Muscle of leg (tissue), 11 donors: ENCODE measurements around the gene PSMB10. TPM values are rescaled to one million over a fixed set of nuclear protein-coding genes. Genes with fewer than 3 reads are reported as not detected.

Experiments used
- DNase-seq: peaks from one replicate; pipeline ENCODE4 v3.0.0; 2013
- H3K27ac ChIP-seq: one replicate; pipeline ENCODE4 v1.5.1; 2013; ENCODE audit warnings: mild to moderate bottlenecking, low read length, control low read depth
- H3K27me3 ChIP-seq: one replicate; pipeline ENCODE4 v1.6.1; 2013; ENCODE audit warnings: low read length; ENCODE audit not compliant: control insufficient read depth, insufficient read depth
- H3K36me3 ChIP-seq: one replicate; pipeline ENCODE4 v1.6.1; 2013; ENCODE audit warnings: low read length; ENCODE audit not compliant: control insufficient read depth, insufficient read depth
- H3K4me1 ChIP-seq: one replicate; pipeline ENCODE4 v1.6.1; 2013; ENCODE audit warnings: low read length; ENCODE audit not compliant: control insufficient read depth, insufficient read depth
- H3K4me3 ChIP-seq: one replicate; pipeline ENCODE4 v1.5.1; 2013; ENCODE audit warnings: low read length, control low read depth
- H3K9me3 ChIP-seq: replicated peaks from 2 replicates; pipeline ENCODE4 v1.6.1; 2013; ENCODE audit warnings: low read depth, low read length; ENCODE audit not compliant: control insufficient read depth
- WGBS: methylation state at CpG from one replicate; pipeline ENCODE4 v1.1.5; 2013; ENCODE audit warnings: missing lambda C conversion rate; ENCODE audit not compliant: insufficient coverage; 5-methylcytosine and 5-hydroxymethylcytosine counted together
- polyA plus RNA-seq, 8 donors: library from polyadenylated mRNA; unstranded; fragments of 120-200 nt; gene quantifications; one replicate each; pipeline versions ENCODE4 v1.2.1 to v1.2.3, GENCODE V29; 2013; ENCODE audit warnings: inconsistent platforms in 1 of 8, low replicate concordance in 1 of 8; ENCODE audit not compliant: insufficient read length in 8 of 8, insufficient read depth in 1 of 8
- total RNA-seq: library from RNA; stranded (reverse); fragments of 120-200 nt; gene quantifications from one replicate; pipeline ENCODE4 v1.2.4, GENCODE V29; 2013

The PSMB10 gene
- total and polyA plus RNA-seq, 9 donors, result 24.7 to 44.6 (median 32.6) TPM

- H3K27me3 ChIP-seq, result no peaks in the 10 kb centered on the region
- H3K9me3 ChIP-seq, result no peaks in the 10 kb centered on the region
- H3K27ac ChIP-seq, result no peak overlapping the region
- WGBS, result 91% methylated on average over 19 of the region's 22 CpGs
- peaks cover 76% of the 10 kb centered on the region for H3K36me3 ChIP-seq
- H3K4me3 ChIP-seq, result no peak overlapping the region
- peaks cover 39% of the 10 kb centered on the region for H3K4me1 ChIP-seq
- DNase-seq, result peak; percentile 7
These were observed 9.3 kb downstream of the PSMB10 start for GRCh38 chr16:67927131-67927941.

DNA sequence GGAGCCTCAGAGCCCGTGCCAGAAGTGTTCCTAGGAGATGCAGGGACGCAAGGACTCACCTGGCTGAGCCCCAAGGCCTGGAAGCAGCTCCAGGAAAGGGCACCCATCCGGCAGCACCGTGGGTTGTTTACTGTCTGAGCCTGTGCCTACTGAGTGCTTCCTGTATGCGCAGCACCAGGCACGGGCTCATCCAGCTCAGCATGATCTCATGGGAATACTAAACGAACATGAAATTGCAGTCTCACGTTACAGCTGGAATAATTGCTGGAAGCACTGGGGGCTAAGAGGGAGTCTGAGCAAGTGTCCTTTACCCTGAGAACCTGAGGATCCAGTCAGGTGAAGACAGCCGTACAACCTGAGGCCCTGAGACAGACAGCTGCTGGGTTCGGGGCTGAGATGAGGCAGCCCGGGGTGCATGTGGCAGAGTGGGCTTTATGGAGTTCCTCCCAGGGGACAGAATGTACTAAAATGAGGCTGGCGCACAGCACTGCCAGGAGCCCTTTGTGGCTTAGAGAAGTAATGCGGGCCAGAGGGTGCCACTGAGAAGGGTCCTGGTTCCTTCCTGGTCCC lies 10.4 kb downstream of the PSMB10 start:
- Histone ChIP-seq H3K4me3 (no peak overlapping the region), H3K27me3 (no peaks in the 10 kb centered on the region), H3K9me3 (no peaks in the 10 kb centered on the region), H3K36me3 (peaks cover 78% of the 10 kb centered on the region), H3K4me1 (peaks cover 42% of the 10 kb centered on the region), H3K27ac (no peak overlapping the region)
- WGBS, result 53% methylated on average over 13 of the region's 13 CpGs
- peak; percentile 22 for DNase-seq

DNA sequence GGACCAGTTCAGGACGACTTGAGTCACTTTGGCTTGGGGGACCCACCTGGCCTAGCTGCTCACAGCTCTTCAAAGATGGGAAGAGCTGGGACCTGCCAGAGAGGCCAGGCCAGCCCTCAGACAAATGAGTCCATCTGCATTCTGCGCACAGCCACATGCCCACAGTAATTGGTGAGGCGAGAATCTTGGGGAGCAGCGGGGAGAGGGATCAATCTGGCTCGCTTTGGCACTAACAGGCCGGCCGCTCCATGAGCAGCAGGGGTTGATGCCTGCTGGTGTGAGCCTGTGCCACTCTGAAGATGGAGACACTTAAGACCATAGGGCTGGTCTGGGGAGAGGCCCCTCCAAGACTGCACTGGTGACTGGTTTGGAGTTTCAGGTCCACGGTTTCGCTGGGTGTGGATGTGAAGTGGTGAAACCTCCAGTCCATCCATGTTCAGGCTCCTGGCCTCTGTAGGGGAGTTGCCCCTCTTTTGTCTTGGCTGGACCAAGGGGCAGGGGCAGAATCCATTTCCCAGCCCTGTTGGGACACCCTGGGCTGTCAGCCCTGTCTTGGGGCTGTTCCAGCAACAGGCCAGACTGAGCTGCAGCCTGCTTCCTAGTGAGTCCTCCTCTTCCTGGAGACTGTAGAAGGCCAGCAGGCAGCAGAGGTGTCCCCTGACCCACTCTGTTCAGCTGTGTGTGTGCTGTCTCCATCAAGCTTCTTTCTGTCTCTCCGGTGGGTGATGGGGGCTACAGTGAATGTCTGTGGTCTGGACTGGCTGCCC lies 12.3 kb downstream of the PSMB10 start:
- no peak overlapping the region for H3K27ac ChIP-seq
- peaks cover 46% of the 10 kb centered on the region for H3K4me1 ChIP-seq
- no peaks in the 10 kb centered on the region for H3K27me3 ChIP-seq
- H3K4me3 ChIP-seq, result no peak overlapping the region
- DNase-seq, result peak; percentile 11
- H3K9me3 ChIP-seq, result no peaks in the 10 kb centered on the region
- 83% methylated on average over 7 of the region's 10 CpGs for WGBS
- peaks cover 70% of the 10 kb centered on the region for H3K36me3 ChIP-seq

DNA sequence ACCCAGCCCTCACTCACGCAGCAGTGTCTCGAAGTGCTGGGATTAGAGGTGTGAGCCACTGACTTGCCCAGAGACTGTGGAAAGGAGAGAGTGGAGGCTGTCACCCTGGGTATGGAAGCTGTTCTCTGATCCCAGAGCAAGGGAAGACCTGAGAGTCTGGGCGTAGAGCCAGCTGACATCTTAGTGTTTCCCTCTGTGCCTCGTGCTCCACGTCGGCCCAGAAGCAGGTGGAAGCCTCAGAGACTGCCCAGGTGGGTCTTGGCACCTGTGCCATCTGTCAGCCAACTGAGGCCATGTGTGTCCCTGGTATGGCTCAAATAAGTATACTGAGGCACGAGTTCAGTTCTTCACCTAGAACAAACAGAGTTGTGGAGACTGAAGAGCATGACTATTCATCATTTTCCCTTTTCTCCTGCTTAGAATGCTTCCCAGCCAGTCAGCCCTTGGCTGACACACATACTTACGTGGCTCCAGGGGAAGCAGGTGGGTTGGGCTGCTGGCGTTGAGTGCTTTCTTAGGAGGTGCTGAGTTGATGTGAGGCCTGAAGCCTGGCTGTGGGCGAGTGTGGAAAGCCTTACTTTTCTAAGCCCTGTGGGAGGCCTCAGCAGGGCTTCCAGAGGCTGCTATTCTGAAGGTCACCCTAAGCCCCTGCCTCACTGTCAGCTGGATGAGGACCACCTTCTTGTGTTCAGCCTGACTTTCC lies 13.1 kb downstream of the PSMB10 start:
- Histone ChIP-seq H3K36me3 (peaks cover 70% of the 10 kb centered on the region), H3K4me1 (peaks cover 53% of the 10 kb centered on the region), H3K27me3 (no peaks in the 10 kb centered on the region), H3K9me3 (no peaks in the 10 kb centered on the region), H3K27ac (peak overlapping the region; percentile 51), H3K4me3 (no peak overlapping the region)
- 32% methylated on average over 6 of the region's 10 CpGs for WGBS
- peak; percentile 71 for DNase-seq

GRCh38 chr16:67922740-67923139 lies 13.9 kb downstream of the PSMB10 start:
- Histone ChIP-seq H3K27me3 (no peaks in the 10 kb centered on the region), H3K4me3 (no peak overlapping the region), H3K9me3 (no peaks in the 10 kb centered on the region), H3K36me3 (peaks cover 66% of the 10 kb centered on the region), H3K27ac (no peak overlapping the region), H3K4me1 (peaks cover 55% of the 10 kb centered on the region)
- DNase-seq, result peak; percentile 33
- WGBS, result 73% methylated on average over 7 of the region's 8 CpGs

DNA sequence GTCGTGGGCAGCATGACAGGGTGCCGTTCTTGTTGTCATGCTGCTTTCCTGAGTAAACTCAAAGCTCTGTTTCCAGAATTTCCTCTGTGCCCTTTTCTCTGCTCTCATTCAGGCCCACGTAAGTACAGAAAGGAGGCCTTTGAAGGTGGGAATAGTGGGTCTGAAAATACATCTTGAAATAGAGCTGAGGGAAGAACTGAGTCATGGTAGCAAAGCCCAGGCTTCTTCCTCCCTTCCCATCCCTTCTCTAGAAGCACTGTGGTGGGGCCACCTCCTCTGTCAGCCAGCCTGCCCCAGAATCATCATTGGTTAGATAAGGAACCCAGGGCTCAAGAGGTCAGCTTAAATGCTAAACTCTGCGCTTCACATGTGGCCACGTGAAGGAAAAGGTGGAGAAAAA lies 14.4 kb downstream of the PSMB10 start:
- Histone ChIP-seq H3K27me3 (no peaks in the 10 kb centered on the region), H3K4me3 (no peak overlapping the region), H3K9me3 (no peaks in the 10 kb centered on the region), H3K4me1 (peaks cover 60% of the 10 kb centered on the region), H3K27ac (no peak overlapping the region), H3K36me3 (peaks cover 64% of the 10 kb centered on the region)
- peak; percentile 22 for DNase-seq
- WGBS, result 79% methylated on average over 3 of the region's 5 CpGs

DNA sequence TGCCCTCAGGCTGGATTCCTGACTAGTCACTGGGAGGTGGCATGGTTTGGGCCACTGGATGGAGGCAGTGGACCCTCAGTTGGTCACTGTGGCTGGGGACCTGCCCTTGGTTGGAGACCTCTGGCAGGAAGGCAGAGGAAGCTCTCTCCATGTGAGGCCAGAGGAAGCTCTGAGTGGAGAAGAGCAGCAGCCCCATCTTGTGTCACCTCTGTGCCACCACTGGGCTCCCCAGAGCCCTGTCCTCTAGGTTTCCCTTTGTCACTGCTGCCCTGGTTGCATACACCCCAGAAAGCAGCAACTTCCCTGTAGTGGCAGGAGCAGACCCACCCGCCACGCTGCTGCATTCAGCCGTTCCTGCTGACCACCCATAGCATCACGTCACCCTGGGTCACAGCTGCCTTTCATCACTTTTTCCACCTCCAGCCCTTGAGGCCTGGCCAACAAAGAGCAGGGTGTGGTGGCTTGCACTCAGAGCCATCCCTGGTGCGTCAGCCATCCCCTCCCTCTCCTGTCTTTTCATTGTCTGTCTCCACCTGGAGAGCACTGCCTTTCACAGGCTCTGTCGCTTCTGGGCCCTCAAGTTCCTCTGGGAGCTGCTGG lies 16.9 kb downstream of the PSMB10 start:
- H3K27ac ChIP-seq, result no peak overlapping the region
- no peaks in the 10 kb centered on the region for H3K9me3 ChIP-seq
- no peaks in the 10 kb centered on the region for H3K27me3 ChIP-seq
- peaks cover 72% of the 10 kb centered on the region for H3K4me1 ChIP-seq
- DNase-seq, result peak; percentile 52
- H3K36me3 ChIP-seq, result peaks cover 65% of the 10 kb centered on the region
- WGBS, result 87% methylated on average over 4 of the region's 6 CpGs
- no peak overlapping the region for H3K4me3 ChIP-seq

DNA sequence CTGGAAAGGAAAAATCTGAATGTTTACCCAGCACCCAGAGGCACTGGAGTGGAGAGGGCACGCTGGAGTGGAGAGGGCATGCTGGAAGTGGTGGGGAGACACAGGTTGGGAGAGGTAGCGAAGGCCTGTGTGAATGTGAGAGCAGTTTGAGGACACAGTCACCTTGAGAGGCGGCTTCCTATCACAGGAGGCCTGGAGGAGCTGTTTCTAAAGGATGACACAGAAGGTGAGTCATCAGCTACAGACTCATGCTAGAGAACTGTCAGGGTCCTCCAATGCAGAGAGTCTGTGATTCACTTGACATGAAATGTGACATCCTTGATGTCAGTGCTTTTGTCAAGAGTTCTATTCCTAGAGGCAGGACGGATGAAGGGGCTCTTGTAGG lies 18.8 kb downstream of the PSMB10 start:
- DNase-seq, result no peak
- H3K4me1 ChIP-seq, result peaks cover 53% of the 10 kb centered on the region
- H3K4me3 ChIP-seq, result no peak overlapping the region
- H3K36me3 ChIP-seq, result peaks cover 52% of the 10 kb centered on the region
- H3K27ac ChIP-seq, result peak overlapping the region; percentile 78
- WGBS, result 88% methylated on average over 4 of the region's 4 CpGs
- no peaks in the 10 kb centered on the region for H3K27me3 ChIP-seq
- no peaks in the 10 kb centered on the region for H3K9me3 ChIP-seq

DNA sequence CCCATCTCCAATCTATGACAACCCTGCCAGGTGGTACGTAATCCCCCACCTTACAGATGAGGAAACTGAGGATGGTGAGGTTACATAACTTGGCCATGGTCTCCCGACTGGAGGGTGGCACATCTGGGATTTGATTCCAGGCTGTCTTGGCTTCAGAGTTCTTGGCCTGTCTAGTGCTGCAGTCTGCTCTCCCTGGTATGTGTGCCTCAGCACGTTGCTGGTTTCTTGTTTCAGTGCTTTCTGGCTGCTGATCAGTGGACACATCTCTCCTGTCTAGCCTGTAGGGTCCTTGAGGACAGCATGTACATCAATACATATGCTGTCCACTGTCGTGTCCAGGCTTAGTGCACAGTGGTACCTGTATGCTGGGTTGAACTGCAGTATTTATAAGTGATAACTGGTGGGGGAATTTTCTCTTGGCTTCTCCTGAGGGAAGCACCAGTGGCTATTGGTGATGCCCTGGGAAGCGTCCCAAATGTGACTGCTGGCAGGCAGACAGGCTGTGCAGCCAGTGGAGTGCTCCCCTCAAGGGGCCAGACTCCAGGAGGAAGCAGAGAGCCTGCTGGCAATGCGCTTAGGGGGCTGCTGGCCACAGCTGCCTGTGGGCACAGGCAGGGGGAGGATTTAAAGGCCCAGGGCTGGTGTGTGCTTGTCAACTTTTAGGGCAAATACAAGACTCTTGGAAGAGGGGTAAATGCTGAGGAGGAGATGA lies 19.4 kb downstream of the PSMB10 start:
- Histone ChIP-seq H3K27me3 (no peaks in the 10 kb centered on the region), H3K36me3 (peaks cover 50% of the 10 kb centered on the region), H3K9me3 (no peaks in the 10 kb centered on the region), H3K27ac (peak overlapping the region; percentile 78), H3K4me3 (no peak overlapping the region), H3K4me1 (peaks cover 50% of the 10 kb centered on the region)
- 59% methylated on average over 4 of the region's 6 CpGs for WGBS
- DNase-seq, result peak; percentile 83
